Stomach (tissue), 9 donors: ENCODE data around the gene PRKCE. TPM values are rescaled to one million over a fixed set of nuclear protein-coding genes. Genes with fewer than 3 reads are reported as not detected.

Experiments
- DNase-seq, 2 donors: peaks; one replicate each; pipeline versions ENCODE4 v3.0.0 to v3.0.0-alpha.2; 2013 to 2019
- H3K27ac ChIP-seq, 5 donors: fragments of 200-600 bp in 4 of 5; sonication (generic) in 4 of 5; one replicate each; pipeline ENCODE4 v1.5.1; 2013 to 2019; ENCODE audit warnings: mild to moderate bottlenecking in 1 of 5, moderate library complexity in 1 of 5
- H3K27me3 ChIP-seq, 3 donors: fragments of 200-600 bp; sonication (generic); one replicate each; pipeline ENCODE4 v1.5.1; 2017 to 2019; ENCODE audit warnings: mixed run types in 1 of 3
- H3K36me3 ChIP-seq, 4 donors: fragments of 200-600 bp; sonication (generic); 1 replicate in 3 of 4; 2 replicates in 1 of 4; pipeline ENCODE4 v1.5.1; 2016 to 2019
- H3K4me1 ChIP-seq, 4 donors: fragments of 200-600 bp; sonication (generic); one replicate each; pipeline ENCODE4 v1.5.1; 2016 to 2019
- H3K4me3 ChIP-seq, 4 donors: fragments of 200-600 bp; sonication (generic) in 3 of 4; one replicate each; pipeline ENCODE4 v1.5.1; 2016 to 2019; ENCODE audit warnings: mild to moderate bottlenecking in 1 of 4
- H3K9me3 ChIP-seq, 4 donors: fragments of 200-600 bp; sonication (generic); one replicate each; pipeline ENCODE4 v1.5.1; 2016 to 2019
- CTCF ChIP-seq, 7 experiments: fragments of 450-650 bp in 4 of 7; fragments of 200-600 bp in 3 of 7; sonication (generic) in 3 of 7; IDR thresholded peaks; one replicate each; pipeline ENCODE4 v1.5.1; 2016 to 2019; ENCODE audit warnings: antibody characterized with exemption in 7 of 7, control low read depth in 2 of 7, mild to moderate bottlenecking in 1 of 7
- EP300 ChIP-seq: sonication (generic); formaldehyde crosslinking; IDR thresholded peaks from one replicate; pipeline ENCODE4 v1.6.1; 2017; ENCODE audit warnings: antibody characterized with exemption
- POLR2A ChIP-seq, 4 donors: fragments of 450-650 bp; IDR thresholded peaks; one replicate each; pipeline ENCODE4 v1.6.1; 2016; ENCODE audit warnings: antibody characterized with exemption in 4 of 4, control low read depth in 2 of 4, mild to moderate bottlenecking in 1 of 4, moderate library complexity in 1 of 4
- POLR2AphosphoS5 ChIP-seq, 3 donors: sonication (generic); formaldehyde crosslinking; IDR thresholded peaks; one replicate each; pipeline ENCODE4 v1.6.1; 2016; ENCODE audit warnings: antibody characterized with exemption in 3 of 3
- WGBS, 5 donors: extraction: QIAGEN DNeasy Blood & Tissue Kit in 3 of 5; methylation state at CpG; one replicate each; pipeline versions ENCODE4 v1.1.5 to v1.1.7; 2013 to 2018; 5-methylcytosine and 5-hydroxymethylcytosine counted together
- intact Hi-C: fragments of 100-400 bp; cut with DNase I; formaldehyde crosslinking; loops from one replicate; pipeline ENCODE4 v1.15.1; 2023; ENCODE audit warnings: low total_unique reads
- polyA plus RNA-seq, 3 donors: library from polyadenylated mRNA; stranded (reverse); fragments of 200-250 nt; gene quantifications; one replicate each; pipeline ENCODE4 v1.2.3, GENCODE V29; 2013
- total RNA-seq, 5 donors: library from RNA; depleted of rRNA; stranded (reverse); fragments of >200 nt; gene quantifications; one replicate each; pipeline versions ENCODE4 v1.1.0 to v1.2.3, GENCODE V29; 2014 to 2016
- donor health status: healthy with polysubstance abuse.
- donor health status: Bipolar disorder and iron deficiency.
- donor health status: healthy.

The PRKCE gene
- total and polyA plus RNA-seq, 8 donors: 2.0 to 92.0 (median 10.0) TPM

GRCh38 chr2:46132996-46133395, 481.5 kb downstream of the PRKCE start:
- Histone ChIP-seq H3K4me3 (no peak overlapping the region), H3K27me3 (no peaks in the 10 kb centered on the region), H3K36me3 (no peaks in the 10 kb centered on the region), H3K4me1 (peaks cover 0 to 31% (median 20%) of the 10 kb centered on the region in 4 donors), H3K9me3 (no peaks in the 10 kb centered on the region), H3K27ac (no peak overlapping the region)
- no peak for TF ChIP-seq CTCF (IDR thresholded peaks at IDR 0.05)
- WGBS, 5 donors: 94 to 98% (median 96%) methylated on average over 8 of the region's 8 CpGs
- intact Hi-C loops: no loop called here
- no peak for DNase-seq

DNA sequence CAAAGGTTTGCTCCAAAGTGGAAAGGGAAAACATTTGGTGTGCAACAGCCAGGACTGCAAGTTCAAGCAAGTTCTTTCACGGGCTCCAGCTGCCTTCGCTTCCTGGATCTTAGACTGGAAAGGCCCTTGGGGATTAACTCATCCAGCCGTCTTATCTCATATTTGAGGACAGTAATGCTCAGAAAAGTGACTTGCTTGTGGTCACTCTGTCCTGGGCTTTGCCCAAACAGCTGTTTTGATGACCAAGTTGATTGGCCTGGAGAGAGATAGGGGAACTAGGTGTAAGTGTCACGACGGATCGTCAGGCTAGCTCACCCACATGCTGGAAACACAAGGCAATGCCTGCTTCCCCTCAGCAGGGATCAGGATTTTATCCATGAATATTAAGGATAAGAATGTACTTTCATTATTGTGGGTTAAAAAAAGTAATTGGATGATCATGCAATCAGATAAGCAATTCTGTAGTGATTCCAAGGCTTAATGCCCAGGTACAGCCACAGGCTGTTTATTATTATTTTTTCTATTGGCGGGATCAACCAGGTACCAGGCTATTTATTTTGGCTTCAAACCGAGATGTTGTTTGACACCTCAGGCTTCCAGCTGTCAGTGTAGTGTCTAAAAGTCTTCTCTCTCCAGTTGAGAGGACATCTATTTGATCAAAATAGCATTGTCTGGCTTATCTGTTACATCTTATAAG, 483.2 kb downstream of the PRKCE start:
- DNase-seq: peak in 1 of 2 donors; percentile 74
- intact Hi-C loops: no loop called here
- Histone ChIP-seq H3K27me3 (no peaks in the 10 kb centered on the region), H3K9me3 (no peaks in the 10 kb centered on the region), H3K27ac (peak overlapping the region in 3 of 5 donors; percentile 34 to 59 (median 48)), H3K36me3 (no peaks in the 10 kb centered on the region), H3K4me3 (no peak overlapping the region), H3K4me1 (peaks cover 0 to 31% (median 20%) of the 10 kb centered on the region in 4 donors)
- 61 to 65% (median 64%) methylated on average over 8 of the region's 8 CpGs for WGBS, 5 donors
- TF ChIP-seq CTCF (IDR thresholded peaks at IDR 0.05) (no peak), POLR2A (IDR thresholded peaks at IDR 0.05) (no peak), POLR2AphosphoS5 (IDR thresholded peaks at IDR 0.05) (no peak), EP300 (no peak)

GRCh38 chr2:46135228-46135855, 483.9 kb downstream of the PRKCE start:
- Histone ChIP-seq H3K9me3 (no peaks in the 10 kb centered on the region), H3K27ac (peak overlapping the region in 4 of 5 donors; percentile 22 to 59 (median 41)), H3K36me3 (no peaks in the 10 kb centered on the region), H3K27me3 (no peaks in the 10 kb centered on the region), H3K4me3 (no peak overlapping the region), H3K4me1 (peaks cover 0 to 31% (median 20%) of the 10 kb centered on the region in 4 donors)
- WGBS, 5 donors: 65 to 75% (median 71%) methylated on average over 4 of the region's 4 CpGs
- intact Hi-C loops: no loop called here
- TF ChIP-seq EP300: no peak
- no peak for TF ChIP-seq CTCF (IDR thresholded peaks at IDR 0.05)
- no peak for TF ChIP-seq POLR2AphosphoS5 (IDR thresholded peaks at IDR 0.05)
- no peak for TF ChIP-seq POLR2A (IDR thresholded peaks at IDR 0.05)
- DNase-seq: no peak

GRCh38 chr2:46135958-46136357, 484.5 kb downstream of the PRKCE start:
- peak in 1 of 2 donors; percentile 52 for DNase-seq
- Histone ChIP-seq H3K4me1 (peaks cover 0 to 35% (median 20%) of the 10 kb centered on the region in 4 donors), H3K36me3 (no peaks in the 10 kb centered on the region), H3K9me3 (no peaks in the 10 kb centered on the region), H3K27ac (peak overlapping the region in 3 of 5 donors; percentile 11 to 22 (median 15)), H3K27me3 (no peaks in the 10 kb centered on the region), H3K4me3 (no peak overlapping the region)
- intact Hi-C loops: no loop called here
- TF ChIP-seq POLR2A (IDR thresholded peaks at IDR 0.05): no peak
- TF ChIP-seq POLR2AphosphoS5 (IDR thresholded peaks at IDR 0.05): no peak
- no peak for TF ChIP-seq CTCF (IDR thresholded peaks at IDR 0.05)
- no peak for TF ChIP-seq EP300
- 39 to 62% (median 49%) methylated on average over 6 of the region's 6 CpGs for whole genome bisulfite sequencing, 5 donors
